GM21529 (cell line): Measurements from ENCODE around the gene EFCC1.
A peak's percentile ranks its signal among the peaks of the same experiment; 100 is the strongest.

Experiments
- ATAC-seq: cut with Tn5 transposase; IDR thresholded peaks from one replicate; pipeline ENCODE4 v1.9.1; 2021; ENCODE audit not compliant: unreplicated experiment

EFCC1 gene

GRCh38 chr3:129013491-129013891, 12.4 kb downstream of the EFCC1 start:
- no peak for ATAC-seq

GRCh38 chr3:129014148-129014547, 13.0 kb downstream of the EFCC1 start:
- no peak for ATAC-seq

- ATAC-seq = no peak
These were observed 13.8 kb downstream of the EFCC1 start for GRCh38 chr3:129014793-129015345.

GRCh38 chr3:129015388-129016105, 14.4 kb downstream of the EFCC1 start:
- no peak for ATAC-seq

- ATAC-seq = no peak
These were observed 15.2 kb downstream of the EFCC1 start for GRCh38 chr3:129016356-129016719.

- peak; percentile 60 for ATAC-seq
These were observed 15.8 kb downstream of the EFCC1 start for GRCh38 chr3:129016720-129017483.

GRCh38 chr3:129017484-129017899, 16.4 kb downstream of the EFCC1 start:
- no peak for ATAC-seq

- no peak for ATAC-seq
These were observed 17.2 kb downstream of the EFCC1 start for GRCh38 chr3:129018271-129018670.

GRCh38 chr3:129018751-129019150, 17.6 kb downstream of the EFCC1 start:
- no peak for ATAC-seq

- ATAC-seq = no peak
These were observed 18.2 kb downstream of the EFCC1 start for GRCh38 chr3:129019266-129019665.

- no peak for ATAC-seq
These were observed 19.6 kb downstream of the EFCC1 start for GRCh38 chr3:129020691-129021090.

- ATAC-seq = no peak
These were observed 20.0 kb downstream of the EFCC1 start for GRCh38 chr3:129021140-129021551.

GRCh38 chr3:129022114-129023007, 21.3 kb downstream of the EFCC1 start:
- no peak for ATAC-seq

- no peak for ATAC-seq
These were observed 21.9 kb downstream of the EFCC1 start for GRCh38 chr3:129023008-129023358.

GRCh38 chr3:129023909-129024308, 22.8 kb downstream of the EFCC1 start:
- no peak for ATAC-seq

GRCh38 chr3:129025108-129025507, 24.0 kb downstream of the EFCC1 start:
- ATAC-seq = no peak

- ATAC-seq = no peak
These were observed 24.8 kb downstream of the EFCC1 start for GRCh38 chr3:129025691-129026435.

GRCh38 chr3:129026728-129027543, 25.8 kb downstream of the EFCC1 start:
- peak; percentile 99 for ATAC-seq

- ATAC-seq = no peak
These were observed 26.4 kb downstream of the EFCC1 start for GRCh38 chr3:129027544-129027880.

- ATAC-seq = no peak
These were observed 27.8 kb downstream of the EFCC1 start for GRCh38 chr3:129028866-129029265.
